NCI-H446 (cell line): ENCODE results near the gene OR7D2.

ENCODE experiments used
- DNase-seq, 2 experiments: peaks; one replicate each; lab custom pipeline; 2025; lab: John Stamatoyannopoulos, UW

Gene OR7D2

DNA sequence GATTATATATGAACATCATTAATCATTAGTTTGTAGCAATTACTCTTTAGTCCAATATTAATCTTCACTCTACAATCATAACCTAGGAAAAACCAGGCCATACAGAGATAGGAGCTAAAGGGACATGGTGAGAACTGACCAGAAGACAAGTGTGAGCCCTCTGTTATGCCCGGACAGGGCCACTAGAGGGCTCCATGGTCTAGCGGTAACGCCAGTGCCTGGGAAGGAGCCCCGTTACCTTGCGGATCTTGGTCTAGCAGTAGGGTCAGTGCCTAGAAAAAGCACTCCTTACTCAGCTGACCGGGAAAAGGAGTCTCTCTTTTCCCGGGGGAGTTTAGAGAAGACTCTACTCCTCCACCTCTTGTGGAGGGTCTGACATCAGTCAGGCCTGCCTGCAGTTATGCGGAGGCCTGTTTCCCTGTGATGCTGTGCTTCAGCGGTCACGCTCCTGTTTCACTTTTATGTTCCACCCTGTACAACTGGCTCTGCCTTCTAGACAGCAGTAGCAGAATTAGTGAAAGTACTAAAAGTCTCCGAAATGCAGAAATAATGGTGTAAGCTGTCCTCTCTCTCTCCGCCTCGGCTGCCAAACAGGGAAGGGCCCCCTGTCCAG, 26.8 kb downstream of the OR7D2 start:
- peak; percentile 4 to 73 for DNase-seq

DNA sequence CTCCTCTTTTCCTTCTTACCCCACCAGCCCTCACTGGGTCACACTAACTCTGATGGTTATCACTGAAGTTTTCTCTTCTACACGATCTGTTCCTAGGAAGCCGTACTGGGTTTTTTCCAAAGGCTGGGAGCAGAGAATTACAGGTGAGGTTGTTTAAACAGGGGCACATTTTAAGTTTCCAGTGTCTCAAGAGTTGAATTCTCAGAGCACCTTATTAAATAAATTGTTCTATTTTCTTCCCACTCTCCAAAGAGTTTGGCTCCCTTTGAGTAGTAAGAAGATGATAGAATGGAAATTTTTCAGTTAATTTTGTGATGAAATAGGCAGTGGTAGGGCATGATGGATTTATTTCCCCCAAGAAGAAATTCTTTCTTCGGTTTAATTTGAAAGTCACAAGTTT, 40.7 kb downstream of the OR7D2 start, which contains the start of gene OR7D4:
TSS of gene OR7D4 (minus strand) at position 101 of the 400 bp plus-strand sequence. CDS start 4,752 bp downstream, outside the sequence.
- no peak for DNase-seq
